Nephron (organoid): ENCODE results near the gene MYOF.
A peak's percentile ranks its signal among the peaks of the same experiment; 100 is the strongest.
"Not testable (repeated sequence)": the region's sequence is repeated elsewhere in the genome, so short reads cannot be mapped to it uniquely, and the experiment has no call there.

Experiments
- H3K27ac Mint-ChIP-seq, 3 experiments: 2 replicates each; pipeline ENCODE4 v1.8.0; 2020; ENCODE audit warnings: mixed read lengths in 3 of 3, mild to moderate bottlenecking in 2 of 3, moderate library complexity in 1 of 3
- H3K27me3 Mint-ChIP-seq: 2 replicates; pipeline ENCODE4 v1.8.0; 2021; ENCODE audit warnings: low read depth, mild to moderate bottlenecking, moderate library complexity, mixed read lengths
- H3K36me3 Mint-ChIP-seq: 2 replicates; pipeline ENCODE4 v1.8.0; 2020; ENCODE audit warnings: low read depth, mixed read lengths
- H3K4me1 Mint-ChIP-seq: 2 replicates; pipeline ENCODE4 v1.8.0; 2020; ENCODE audit warnings: mixed read lengths
- H3K4me3 Mint-ChIP-seq, 3 experiments: 2 replicates each; pipeline ENCODE4 v1.8.0; 2020; ENCODE audit warnings: mild to moderate bottlenecking in 3 of 3, mixed read lengths in 3 of 3, moderate library complexity in 2 of 3
- H3K9me3 Mint-ChIP-seq: 2 replicates; pipeline ENCODE4 v1.8.0; 2020; ENCODE audit warnings: mixed read lengths
- CTCF ChIP-seq, 3 experiments: fragments of 200-600 bp; sonication (generic); IDR thresholded peaks; one replicate each; pipeline ENCODE4 v1.5.0; 2021; ENCODE audit warnings: antibody characterized with exemption in 3 of 3; ENCODE audit not compliant: unreplicated experiment in 3 of 3

The MYOF gene

GRCh38 chr10:93420944-93421825, 60.9 kb downstream of the MYOF start:
- H3K27me3 Mint-ChIP-seq, result no peaks in the 10 kb centered on the region
- peaks cover 8% of the 10 kb centered on the region for H3K36me3 Mint-ChIP-seq
- peak overlapping the region; percentile 85 to 89 (median 89) for H3K27ac Mint-ChIP-seq
- no peaks in the 10 kb centered on the region for H3K9me3 Mint-ChIP-seq
- H3K4me3 Mint-ChIP-seq, result peak overlapping the region in 1 of 3 experiments; percentile 19
- H3K4me1 Mint-ChIP-seq, result peaks cover 42% of the 10 kb centered on the region
- TF ChIP-seq CTCF (IDR thresholded peaks at IDR 0.05; ENCODE audit: unreplicated experiment in 3 of 3), result no peak

- Mint-ChIP-seq H3K27me3 (no peaks in the 10 kb centered on the region), H3K27ac (peak overlapping the region; percentile 85 to 89 (median 89)), H3K4me1 (peaks cover 49% of the 10 kb centered on the region), H3K9me3 (no peaks in the 10 kb centered on the region), H3K36me3 (peaks cover 9% of the 10 kb centered on the region), H3K4me3 (no peak overlapping the region)
- no peak for TF ChIP-seq CTCF (IDR thresholded peaks at IDR 0.05; ENCODE audit: unreplicated experiment in 3 of 3)
These were observed 62.0 kb downstream of the MYOF start for GRCh38 chr10:93420091-93420490.

GRCh38 chr10:93419016-93419415, 63.1 kb downstream of the MYOF start:
- H3K36me3 Mint-ChIP-seq, H3K27me3 Mint-ChIP-seq, H3K27ac Mint-ChIP-seq, H3K9me3 Mint-ChIP-seq, H3K4me3 Mint-ChIP-seq: not testable (repeated sequence)
- H3K4me1 Mint-ChIP-seq, result peaks cover 49% of the 10 kb centered on the region

- H3K27ac Mint-ChIP-seq, result no peak overlapping the region
- H3K27me3 Mint-ChIP-seq, result no peaks in the 10 kb centered on the region
These were observed 64.2 kb downstream of the MYOF start for GRCh38 chr10:93417921-93418320.

GRCh38 chr10:93417266-93417665, 64.9 kb downstream of the MYOF start:
- TF ChIP-seq CTCF (IDR thresholded peaks at IDR 0.05; ENCODE audit: unreplicated experiment in 3 of 3), result no peak
- no peak overlapping the region for H3K4me3 Mint-ChIP-seq
- peaks cover 48% of the 10 kb centered on the region for H3K4me1 Mint-ChIP-seq
- H3K27me3 Mint-ChIP-seq, result no peaks in the 10 kb centered on the region
- no peaks in the 10 kb centered on the region for H3K9me3 Mint-ChIP-seq
- no peak overlapping the region for H3K27ac Mint-ChIP-seq
- H3K36me3 Mint-ChIP-seq, result peaks cover 7% of the 10 kb centered on the region

More at GRCh38 chr10:93417921-93418320, 64.2 kb downstream of the MYOF start:
- H3K9me3 Mint-ChIP-seq, result no peaks in the 10 kb centered on the region
- H3K4me1 Mint-ChIP-seq, result peaks cover 49% of the 10 kb centered on the region
- H3K4me3 Mint-ChIP-seq, result no peak overlapping the region
- peaks cover 3% of the 10 kb centered on the region for H3K36me3 Mint-ChIP-seq
- TF ChIP-seq CTCF (IDR thresholded peaks at IDR 0.05; ENCODE audit: unreplicated experiment in 3 of 3), result no peak

- Mint-ChIP-seq H3K4me1 (peaks cover 43% of the 10 kb centered on the region), H3K27me3 (no peaks in the 10 kb centered on the region), H3K27ac (no peak overlapping the region), H3K4me3 (no peak overlapping the region), H3K9me3 (no peaks in the 10 kb centered on the region), H3K36me3 (peaks cover 9% of the 10 kb centered on the region)
- TF ChIP-seq CTCF (IDR thresholded peaks at IDR 0.05; ENCODE audit: unreplicated experiment in 3 of 3), result no peak
These were observed 65.3 kb downstream of the MYOF start for GRCh38 chr10:93416824-93417223.
